Measurements from ENCODE around the gene MTHFD2L.

The MTHFD2L gene

DNA sequence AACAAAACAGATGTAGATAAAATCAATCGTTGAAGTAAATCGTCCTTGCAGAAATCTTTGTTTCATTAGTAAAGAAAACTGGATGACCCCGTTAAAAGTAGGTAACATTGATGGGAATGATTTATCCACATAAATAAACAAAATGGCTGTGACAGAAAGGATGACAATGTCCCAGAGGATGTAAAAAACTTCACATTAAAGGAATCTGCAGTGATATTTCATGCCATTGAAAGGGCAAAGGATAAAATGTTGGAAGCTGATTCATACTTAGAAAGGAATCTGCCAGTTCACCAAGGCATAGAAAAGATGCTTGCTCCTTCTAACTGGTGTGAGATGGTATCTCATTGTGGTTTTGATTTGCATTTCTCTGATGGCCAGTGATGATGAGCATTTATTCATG lies 126.1 kb downstream of the MTHFD2L start:
- H3K4me1 ChIP-seq (ENCODE audit: low read depth, poor library complexity, severe bottlenecking): no peaks in the 10 kb centered on the region
- TF ChIP-seq, protein P1, sequence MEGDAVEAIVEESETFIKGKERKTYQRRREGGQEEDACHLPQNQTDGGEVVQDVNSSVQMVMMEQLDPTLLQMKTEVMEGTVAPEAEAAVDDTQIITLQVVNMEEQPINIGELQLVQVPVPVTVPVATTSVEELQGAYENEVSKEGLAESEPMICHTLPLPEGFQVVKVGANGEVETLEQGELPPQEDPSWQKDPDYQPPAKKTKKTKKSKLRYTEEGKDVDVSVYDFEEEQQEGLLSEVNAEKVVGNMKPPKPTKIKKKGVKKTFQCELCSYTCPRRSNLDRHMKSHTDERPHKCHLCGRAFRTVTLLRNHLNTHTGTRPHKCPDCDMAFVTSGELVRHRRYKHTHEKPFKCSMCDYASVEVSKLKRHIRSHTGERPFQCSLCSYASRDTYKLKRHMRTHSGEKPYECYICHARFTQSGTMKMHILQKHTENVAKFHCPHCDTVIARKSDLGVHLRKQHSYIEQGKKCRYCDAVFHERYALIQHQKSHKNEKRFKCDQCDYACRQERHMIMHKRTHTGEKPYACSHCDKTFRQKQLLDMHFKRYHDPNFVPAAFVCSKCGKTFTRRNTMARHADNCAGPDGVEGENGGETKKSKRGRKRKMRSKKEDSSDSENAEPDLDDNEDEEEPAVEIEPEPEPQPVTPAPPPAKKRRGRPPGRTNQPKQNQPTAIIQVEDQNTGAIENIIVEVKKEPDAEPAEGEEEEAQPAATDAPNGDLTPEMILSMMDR (conservative IDR thresholded peaks at IDR 0.05; ENCODE audit: low read depth, low read length): no peak
- no peak overlapping the region for H3K9ac ChIP-seq
- H3K27me3 ChIP-seq (ENCODE audit: insufficient read depth, low read depth): no peaks in the 10 kb centered on the region
- no peak overlapping the region for H3K4me3 ChIP-seq (IDR thresholded peaks at IDR 0.05; ENCODE audit: insufficient read depth, low read depth, low read length)
- no peaks in the 10 kb centered on the region for H3K79me2 ChIP-seq (ENCODE audit: insufficient read depth, low read depth)
- no peak overlapping the region for H3K4me2 ChIP-seq
- H4K20me1 ChIP-seq (ENCODE audit: insufficient read depth): no peaks in the 10 kb centered on the region
- no peak overlapping the region for H3K27ac ChIP-seq
- H3K36me3 ChIP-seq (ENCODE audit: insufficient read depth): no peaks in the 10 kb centered on the region
- no peak overlapping the region for H2AFZ ChIP-seq (ENCODE audit: low read depth)

DNA sequence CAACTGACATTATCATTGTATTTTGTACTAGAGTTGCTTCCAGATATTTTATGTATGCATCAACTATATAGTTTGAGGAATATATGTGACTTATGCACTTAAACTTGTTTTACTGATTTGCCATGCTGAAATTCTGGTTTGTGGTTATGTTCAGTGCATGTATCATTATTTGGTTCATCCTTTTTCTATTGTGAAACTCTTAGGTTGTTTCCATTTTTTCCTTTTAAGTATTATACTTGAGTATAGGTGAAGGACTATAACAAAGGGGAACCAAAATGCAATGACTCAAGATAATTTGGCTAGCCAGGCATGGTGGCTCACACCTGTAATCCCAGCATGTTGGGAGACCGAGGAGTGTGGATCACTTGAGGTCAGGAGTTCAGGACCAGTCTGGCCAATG lies 129.2 kb downstream of the MTHFD2L start:
- Histone ChIP-seq H3K9ac (no peak overlapping the region), H3K36me3 (ENCODE audit: insufficient read depth) (no peaks in the 10 kb centered on the region), H3K27ac (no peak overlapping the region), H2AFZ (ENCODE audit: low read depth) (no peak overlapping the region), H3K27me3 (ENCODE audit: insufficient read depth, low read depth) (no peaks in the 10 kb centered on the region), H3K79me2 (ENCODE audit: insufficient read depth, low read depth) (no peaks in the 10 kb centered on the region), H3K4me3 (IDR thresholded peaks at IDR 0.05; ENCODE audit: insufficient read depth, low read depth, low read length) (no peak overlapping the region), H3K4me1 (ENCODE audit: low read depth, poor library complexity, severe bottlenecking) (no peaks in the 10 kb centered on the region), H3K4me2 (no peak overlapping the region), H4K20me1 (ENCODE audit: insufficient read depth) (no peaks in the 10 kb centered on the region)
- TF ChIP-seq, protein P1 (conservative IDR thresholded peaks at IDR 0.05; ENCODE audit: low read depth, low read length): no peak

DNA sequence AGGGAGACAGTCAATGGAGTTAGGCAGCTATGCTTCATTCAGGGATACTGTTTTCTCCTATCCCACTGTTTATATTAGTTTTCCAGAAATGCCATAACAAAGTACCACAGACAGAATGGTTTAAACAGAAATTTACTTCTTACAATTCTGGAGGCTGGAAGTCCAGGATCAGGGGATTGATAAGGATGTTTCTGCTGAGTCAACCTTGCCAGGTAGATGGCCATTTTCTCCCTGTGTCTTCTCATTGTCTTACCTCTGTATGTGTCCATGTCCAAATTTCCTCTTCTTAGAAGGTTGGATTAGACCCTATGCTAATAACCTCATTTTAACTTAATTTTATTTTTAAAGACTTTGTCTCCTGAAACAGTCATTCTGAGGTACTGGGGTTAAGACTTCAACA lies 129.9 kb downstream of the MTHFD2L start:
- H3K4me1 ChIP-seq (ENCODE audit: low read depth, poor library complexity, severe bottlenecking): no peaks in the 10 kb centered on the region
- no peaks in the 10 kb centered on the region for H3K79me2 ChIP-seq (ENCODE audit: insufficient read depth, low read depth)
- TF ChIP-seq, protein P1 (conservative IDR thresholded peaks at IDR 0.05; ENCODE audit: low read depth, low read length): no peak
- no peaks in the 10 kb centered on the region for H3K36me3 ChIP-seq (ENCODE audit: insufficient read depth)
- H2AFZ ChIP-seq (ENCODE audit: low read depth): no peak overlapping the region
- no peak overlapping the region for H3K9ac ChIP-seq
- H3K4me3 ChIP-seq (IDR thresholded peaks at IDR 0.05; ENCODE audit: insufficient read depth, low read depth, low read length): no peak overlapping the region
- H3K27ac ChIP-seq: no peak overlapping the region
- no peaks in the 10 kb centered on the region for H4K20me1 ChIP-seq (ENCODE audit: insufficient read depth)
- no peak overlapping the region for H3K4me2 ChIP-seq
- H3K27me3 ChIP-seq (ENCODE audit: insufficient read depth, low read depth): no peaks in the 10 kb centered on the region

DNA sequence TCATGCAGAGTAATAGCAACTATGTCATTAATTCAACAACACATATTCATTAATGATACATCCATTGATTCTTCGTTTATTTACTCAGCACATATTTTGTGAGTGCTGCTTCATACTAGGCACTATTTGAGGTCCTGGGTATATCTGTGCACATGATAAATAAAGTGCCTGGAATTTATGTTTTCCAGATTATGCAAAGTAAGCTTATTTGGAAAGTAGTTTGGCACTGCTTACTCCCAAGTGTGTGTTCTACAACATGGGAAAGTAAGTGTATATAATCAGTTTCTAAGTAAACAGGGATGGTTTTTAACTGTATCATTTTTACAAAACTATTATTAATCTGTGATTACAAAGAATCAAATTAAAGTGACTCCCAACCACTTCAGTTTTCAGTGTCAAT lies 133.6 kb downstream of the MTHFD2L start:
- Histone ChIP-seq H3K27me3 (ENCODE audit: insufficient read depth, low read depth) (no peaks in the 10 kb centered on the region), H3K4me2 (no peak overlapping the region), H3K27ac (no peak overlapping the region), H3K9ac (no peak overlapping the region), H3K79me2 (ENCODE audit: insufficient read depth, low read depth) (no peaks in the 10 kb centered on the region), H3K4me3 (IDR thresholded peaks at IDR 0.05; ENCODE audit: insufficient read depth, low read depth, low read length) (no peak overlapping the region), H2AFZ (ENCODE audit: low read depth) (no peak overlapping the region), H4K20me1 (ENCODE audit: insufficient read depth) (no peaks in the 10 kb centered on the region), H3K36me3 (ENCODE audit: insufficient read depth) (no peaks in the 10 kb centered on the region), H3K4me1 (ENCODE audit: low read depth, poor library complexity, severe bottlenecking) (no peaks in the 10 kb centered on the region)
- TF ChIP-seq, protein P1 (conservative IDR thresholded peaks at IDR 0.05; ENCODE audit: low read depth, low read length): no peak
